Activated CD4-positive, alpha-beta T cell treated with anti-CD3 and anti-CD28 coated beads, Interleukin-2, amount 50 U/mL, for 24 hours (primary cell): Measurements from ENCODE around the gene TWIST2.

ENCODE experiments used
- DNase-seq, 2 donors: peaks; one replicate each; pipeline ENCODE4 v3.0.0-alpha.2; 2020; ENCODE audit warnings: low read depth in 1 of 2, low spot score in 1 of 2

The TWIST2 gene

GRCh38 chr2:238950551-238950950 is 102.7 kb downstream of the TWIST2 start:
- no peak for DNase-seq

GRCh38 chr2:238952261-238952919 is 104.5 kb downstream of the TWIST2 start:
- DNase-seq = no peak

GRCh38 chr2:238954841-238955591 is 107.1 kb downstream of the TWIST2 start:
- no peak for DNase-seq

GRCh38 chr2:238955648-238956531 is 108.0 kb downstream of the TWIST2 start:
- DNase-seq = no peak

GRCh38 chr2:238956676-238957075 is 108.8 kb downstream of the TWIST2 start:
- no peak for DNase-seq
